22Rv1 (cell line): ENCODE data around the gene PRKD1.

Source experiments
- H3K27ac ChIP-seq: fragments of 450-650 bp; 2 replicates; pipeline ENCODE4 v1.5.1; 2017
- ZFX ChIP-seq: fragments of 450-650 bp; IDR thresholded peaks from 2 replicates; pipeline ENCODE4 v1.6.1; 2017; ENCODE audit warnings: antibody characterized with exemption, borderline replicate concordance
- TF ChIP-seq, protein P1 (sequence below): fragments of 450-650 bp; IDR thresholded peaks from 2 replicates; pipeline ENCODE4 v1.5.1; 2017; ENCODE audit warnings: mild to moderate bottlenecking

Gene PRKD1

DNA sequence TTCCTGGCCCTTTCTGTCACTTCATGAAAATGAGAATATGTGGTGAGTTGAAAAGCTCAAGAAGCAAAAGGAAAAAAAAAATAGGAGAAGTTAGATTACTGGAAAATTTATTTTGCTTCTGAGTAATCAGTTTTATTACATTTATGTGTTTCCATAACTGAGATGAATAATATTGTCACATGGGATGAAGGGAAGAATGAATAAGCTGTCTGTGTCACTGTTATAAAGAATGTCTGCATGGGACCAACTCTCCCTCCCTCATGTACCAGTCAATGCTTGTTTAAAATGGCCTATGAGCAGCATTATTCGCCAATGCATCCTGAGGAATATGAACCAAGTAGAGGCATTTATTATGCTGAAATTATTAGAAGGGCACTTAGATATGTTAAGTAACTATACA, 246.3 kb downstream of the PRKD1 start:
- H3K27ac ChIP-seq = no peak overlapping the region
- TF ChIP-seq ZFX = no peak
- TF ChIP-seq, protein P1, sequence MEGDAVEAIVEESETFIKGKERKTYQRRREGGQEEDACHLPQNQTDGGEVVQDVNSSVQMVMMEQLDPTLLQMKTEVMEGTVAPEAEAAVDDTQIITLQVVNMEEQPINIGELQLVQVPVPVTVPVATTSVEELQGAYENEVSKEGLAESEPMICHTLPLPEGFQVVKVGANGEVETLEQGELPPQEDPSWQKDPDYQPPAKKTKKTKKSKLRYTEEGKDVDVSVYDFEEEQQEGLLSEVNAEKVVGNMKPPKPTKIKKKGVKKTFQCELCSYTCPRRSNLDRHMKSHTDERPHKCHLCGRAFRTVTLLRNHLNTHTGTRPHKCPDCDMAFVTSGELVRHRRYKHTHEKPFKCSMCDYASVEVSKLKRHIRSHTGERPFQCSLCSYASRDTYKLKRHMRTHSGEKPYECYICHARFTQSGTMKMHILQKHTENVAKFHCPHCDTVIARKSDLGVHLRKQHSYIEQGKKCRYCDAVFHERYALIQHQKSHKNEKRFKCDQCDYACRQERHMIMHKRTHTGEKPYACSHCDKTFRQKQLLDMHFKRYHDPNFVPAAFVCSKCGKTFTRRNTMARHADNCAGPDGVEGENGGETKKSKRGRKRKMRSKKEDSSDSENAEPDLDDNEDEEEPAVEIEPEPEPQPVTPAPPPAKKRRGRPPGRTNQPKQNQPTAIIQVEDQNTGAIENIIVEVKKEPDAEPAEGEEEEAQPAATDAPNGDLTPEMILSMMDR = no peak

DNA sequence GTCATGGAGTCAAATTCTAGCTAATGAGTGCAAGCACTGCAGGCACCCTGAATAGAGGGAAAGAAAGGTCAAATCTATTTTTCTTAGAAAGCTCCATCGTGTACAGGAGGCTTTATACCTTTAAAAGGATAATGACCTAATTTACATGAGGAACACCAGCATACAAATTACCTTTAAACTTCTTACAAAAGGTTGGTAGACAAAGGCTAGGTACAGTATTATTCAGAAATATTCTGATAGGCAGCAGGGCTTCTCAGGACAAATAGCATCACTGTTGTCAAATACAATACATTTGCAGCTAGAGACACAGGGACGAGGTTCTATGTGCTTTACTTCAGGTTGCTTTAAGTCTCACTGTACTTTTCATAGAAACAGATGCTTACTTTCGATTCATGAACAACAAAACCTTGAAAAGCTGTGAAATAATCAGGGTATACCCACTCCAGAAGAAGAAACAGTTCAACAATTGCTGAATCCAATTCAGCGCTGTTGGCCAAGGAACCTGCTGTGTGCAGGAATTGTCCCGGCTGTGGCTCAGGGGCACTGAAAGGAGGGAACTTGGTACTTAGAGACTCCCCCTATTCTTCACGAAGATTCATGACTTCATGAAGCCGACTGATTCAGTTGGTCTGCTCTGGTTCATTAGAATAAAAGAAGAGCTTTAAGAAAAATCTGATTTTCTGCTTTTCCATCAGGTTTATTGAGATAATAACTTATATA, 252.9 kb downstream of the PRKD1 start:
- no peak overlapping the region for H3K27ac ChIP-seq
- TF ChIP-seq, protein P1 = no peak
- no peak for TF ChIP-seq ZFX

DNA sequence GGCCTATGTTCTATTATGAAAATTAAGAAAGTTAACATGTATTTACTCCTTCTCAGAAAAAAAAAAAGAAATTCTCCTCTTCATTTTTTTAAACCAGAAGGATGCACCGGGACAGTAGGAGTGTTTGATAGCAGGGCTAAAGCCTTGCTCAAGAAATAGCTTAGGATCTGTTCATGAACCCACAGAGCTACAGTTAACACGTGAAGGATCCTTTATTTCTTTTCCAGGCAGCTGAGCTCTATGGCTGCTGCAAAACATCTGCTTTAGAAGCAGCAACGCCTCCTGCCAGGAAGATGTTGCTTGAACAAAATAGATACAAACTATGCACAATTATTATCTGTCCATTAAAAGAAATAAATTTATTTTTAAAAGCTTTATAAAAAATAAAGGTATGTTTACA, 254.8 kb downstream of the PRKD1 start:
- TF ChIP-seq, protein P1 = no peak
- TF ChIP-seq ZFX = no peak
- H3K27ac ChIP-seq = no peak overlapping the region

DNA sequence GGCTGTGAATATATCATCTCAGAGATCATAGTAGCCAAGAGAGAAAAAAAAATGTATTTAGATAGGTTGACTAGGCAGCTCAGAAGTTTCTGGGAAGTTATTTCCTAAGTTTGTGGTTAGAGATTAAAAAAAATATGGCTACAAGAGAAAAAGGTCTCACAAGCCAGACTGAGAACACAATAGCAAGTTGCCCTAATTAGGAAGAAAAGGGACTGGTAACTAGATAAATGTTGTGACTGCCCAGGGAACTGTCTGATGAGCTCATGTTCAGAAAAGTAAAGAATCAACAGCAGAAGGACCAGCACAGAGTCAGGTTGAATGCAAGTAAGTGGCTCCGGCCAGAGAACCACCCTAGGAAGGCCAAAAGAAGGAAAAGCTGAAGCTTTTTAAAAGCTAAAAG, 256.6 kb downstream of the PRKD1 start:
- no peak overlapping the region for H3K27ac ChIP-seq
- no peak for TF ChIP-seq ZFX
- TF ChIP-seq, protein P1 = no peak

DNA sequence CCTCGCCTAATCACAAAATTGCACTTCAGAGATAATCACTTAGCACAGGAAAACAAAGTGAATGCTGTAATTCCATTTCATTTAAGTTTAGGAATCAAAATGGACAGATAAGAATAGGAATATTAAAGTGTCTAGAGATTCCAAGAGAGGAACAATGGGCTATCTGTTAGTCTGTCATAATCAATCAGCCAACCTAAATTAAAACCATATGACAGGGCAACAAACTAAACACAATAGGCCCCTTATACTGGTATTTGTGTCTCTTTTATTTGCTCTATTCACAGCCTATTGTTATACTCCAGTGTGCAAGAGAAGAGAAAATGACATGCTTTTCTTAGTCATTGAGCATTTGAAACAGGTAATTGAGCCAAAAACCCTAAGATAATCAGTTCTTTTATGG, 259.4 kb downstream of the PRKD1 start:
- TF ChIP-seq, protein P1 = no peak
- no peak for TF ChIP-seq ZFX
- no peak overlapping the region for H3K27ac ChIP-seq

DNA sequence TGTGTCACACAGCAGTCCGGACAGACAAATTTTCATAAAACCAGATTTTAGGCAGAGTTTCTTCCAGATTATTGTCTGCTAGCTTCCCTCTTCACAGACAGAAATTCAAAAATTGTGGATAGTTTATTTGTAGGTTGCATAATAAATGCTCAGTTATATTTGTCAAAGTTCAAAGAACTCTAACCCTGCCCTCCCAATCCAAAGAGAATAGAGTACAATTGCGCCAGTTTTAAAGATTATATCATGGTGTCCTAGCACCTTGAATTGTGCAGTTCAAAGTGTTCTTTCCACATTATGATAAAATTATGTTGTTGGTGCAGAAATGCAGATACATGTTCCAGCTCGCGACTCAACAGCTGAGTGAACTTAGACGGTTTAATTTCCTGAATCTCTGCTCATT, 263.1 kb downstream of the PRKD1 start:
- no peak overlapping the region for H3K27ac ChIP-seq
- TF ChIP-seq, protein P1 = no peak
- no peak for TF ChIP-seq ZFX

DNA sequence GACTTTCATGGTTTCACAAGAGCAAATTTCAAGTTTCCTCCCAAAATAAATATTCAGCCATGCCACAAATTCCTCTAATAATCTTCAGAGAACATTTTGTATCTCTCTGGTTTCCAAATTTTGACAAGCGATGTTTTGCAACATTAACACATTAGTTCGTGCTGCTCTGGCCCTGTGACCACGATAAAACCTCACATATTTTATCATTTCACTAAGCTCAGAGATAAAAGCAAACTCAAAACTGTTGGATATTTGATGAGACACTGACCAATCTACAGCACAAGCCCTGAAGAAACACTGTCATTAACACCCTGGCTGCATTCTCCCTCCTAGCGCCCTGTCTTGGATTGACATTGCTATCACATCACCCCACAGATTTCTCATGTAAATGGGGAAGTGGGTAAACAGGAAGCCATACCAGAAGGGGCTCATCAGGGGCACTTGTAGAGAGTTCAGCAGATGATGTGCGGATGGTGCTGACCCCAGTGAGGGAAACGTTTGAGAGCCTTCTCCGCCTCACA, 264.3 kb downstream of the PRKD1 start:
- H3K27ac ChIP-seq = no peak overlapping the region
- TF ChIP-seq ZFX = no peak
- TF ChIP-seq, protein P1 = no peak
